ENCODE measurements around the gene LDLR. TPM values are rescaled to one million over a fixed set of nuclear protein-coding genes. Genes with fewer than 3 reads are reported as not detected.
"Not testable (repeated sequence)": the region's sequence is repeated elsewhere in the genome, so short reads cannot be mapped to it uniquely, and the experiment has no call there.

LDLR gene
- total RNA-seq, 1 donor from 2014 or later: 163 TPM

- no peak for DNase-seq (ENCODE audit: extremely low read depth, low read depth, low spot score)
These were observed 48.5 kb downstream of the LDLR start for GRCh38 chr19:11137542-11138384.

GRCh38 chr19:11138601-11139300, 49.5 kb downstream of the LDLR start:
- DNase-seq (ENCODE audit: extremely low read depth, low read depth, low spot score): no peak

- DNase-seq (ENCODE audit: extremely low read depth, low read depth, low spot score): not testable (repeated sequence)
These were observed 50.8 kb downstream of the LDLR start for GRCh38 chr19:11140023-11140538.

- DNase-seq (ENCODE audit: extremely low read depth, low read depth, low spot score): no peak
These were observed 51.6 kb downstream of the LDLR start for GRCh38 chr19:11140896-11141295.

GRCh38 chr19:11141937-11142527, 52.8 kb downstream of the LDLR start:
- no peak for DNase-seq (ENCODE audit: extremely low read depth, low read depth, low spot score)

- no peak for DNase-seq (ENCODE audit: extremely low read depth, low read depth, low spot score)
These were observed 53.4 kb downstream of the LDLR start for GRCh38 chr19:11142528-11143171.

- DNase-seq (ENCODE audit: extremely low read depth, low read depth, low spot score): no peak
These were observed 56.3 kb downstream of the LDLR start for GRCh38 chr19:11145536-11145924.

GRCh38 chr19:11148001-11148400, 58.7 kb downstream of the LDLR start:
- no peak for DNase-seq (ENCODE audit: extremely low read depth, low read depth, low spot score)

GRCh38 chr19:11151181-11151580, 61.9 kb downstream of the LDLR start:
- DNase-seq (ENCODE audit: extremely low read depth, low read depth, low spot score): no peak

GRCh38 chr19:11152318-11153062, 63.2 kb downstream of the LDLR start:
- DNase-seq (ENCODE audit: extremely low read depth, low read depth, low spot score): no peak

- DNase-seq (ENCODE audit: extremely low read depth, low read depth, low spot score): no peak
These were observed 65.4 kb downstream of the LDLR start for GRCh38 chr19:11154683-11155047.

- DNase-seq (ENCODE audit: extremely low read depth, low read depth, low spot score): peak; percentile 96
These were observed 66.3 kb downstream of the LDLR start, which contains the start of gene SPC24 for GRCh38 chr19:11155373-11156120. TSS of gene SPC24 (minus strand) at chr19:11155782. CDS start at chr19:11155776, 6 bp downstream.

GRCh38 chr19:11159598-11160439, 70.6 kb downstream of the LDLR start:
- DNase-seq (ENCODE audit: extremely low read depth, low read depth, low spot score): no peak

GRCh38 chr19:11160440-11160768, 71.1 kb downstream of the LDLR start:
- not testable (repeated sequence) for DNase-seq (ENCODE audit: extremely low read depth, low read depth, low spot score)

- no peak for DNase-seq (ENCODE audit: extremely low read depth, low read depth, low spot score)
These were observed 75.0 kb downstream of the LDLR start for GRCh38 chr19:11164296-11164695.

GRCh38 chr19:11164879-11165406, 75.7 kb downstream of the LDLR start:
- no peak for DNase-seq (ENCODE audit: extremely low read depth, low read depth, low spot score)

GRCh38 chr19:11165486-11166030, 76.3 kb downstream of the LDLR start:
- no peak for DNase-seq (ENCODE audit: extremely low read depth, low read depth, low spot score)
